ENCODE results near the gene ASCL3. TPM values are rescaled to one million over a fixed set of nuclear protein-coding genes. Genes with fewer than 3 reads are reported as not detected.
"Not testable (repeated sequence)": the region's sequence is repeated elsewhere in the genome, so short reads cannot be mapped to it uniquely, and the experiment has no call there.

The ASCL3 gene
- polyA plus RNA-seq, 2 donors: not detected

GRCh38 chr11:8956860-8957259 lies 14.0 kb upstream of the ASCL3 start:
- H3K27me3 ChIP-seq (ENCODE audit: control insufficient read depth in 1 of 2, insufficient read depth in 2 of 2, low read length in 2 of 2): no peaks in the 10 kb centered on the region
- no peak overlapping the region for H3K4me3 ChIP-seq (ENCODE audit: low read depth in 1 of 2, low read length in 2 of 2)
- 77 to 78% methylated on average over 4 of the region's 4 CpGs for WGBS, 2 donors
- no peaks in the 10 kb centered on the region for H3K4me1 ChIP-seq (ENCODE audit: control insufficient read depth in 2 of 2, insufficient read depth in 2 of 2, low read length in 1 of 2)
- peaks cover 7 to 8% of the 10 kb centered on the region in 2 donors for H3K36me3 ChIP-seq (ENCODE audit: control insufficient read depth in 2 of 2, insufficient read depth in 2 of 2, low read length in 1 of 2)
- H3K9me3 ChIP-seq (ENCODE audit: control insufficient read depth in 2 of 2, insufficient read depth in 1 of 2, low read depth in 1 of 2, low read length in 1 of 2): no peaks in the 10 kb centered on the region
- H3K27ac ChIP-seq (ENCODE audit: low read depth in 2 of 2, low read length in 1 of 2): no peak overlapping the region

GRCh38 chr11:8948886-8949285 lies 6.1 kb upstream of the ASCL3 start:
- H3K27me3 ChIP-seq (ENCODE audit: control insufficient read depth in 1 of 2, insufficient read depth in 2 of 2, low read length in 2 of 2): no peaks in the 10 kb centered on the region
- H3K36me3 ChIP-seq (ENCODE audit: control insufficient read depth in 2 of 2, insufficient read depth in 2 of 2, low read length in 1 of 2): peaks cover 7 to 8% of the 10 kb centered on the region in 2 donors
- no peak overlapping the region for H3K4me3 ChIP-seq (ENCODE audit: low read depth in 1 of 2, low read length in 2 of 2)
- 72% methylated on average over 3 of the region's 3 CpGs for WGBS, 2 donors
- no peaks in the 10 kb centered on the region for H3K9me3 ChIP-seq (ENCODE audit: control insufficient read depth in 2 of 2, insufficient read depth in 1 of 2, low read depth in 1 of 2, low read length in 1 of 2)
- no peaks in the 10 kb centered on the region for H3K4me1 ChIP-seq (ENCODE audit: control insufficient read depth in 2 of 2, insufficient read depth in 2 of 2, low read length in 1 of 2)
- H3K27ac ChIP-seq (ENCODE audit: low read depth in 2 of 2, low read length in 1 of 2): no peak overlapping the region

GRCh38 chr11:8947230-8947943 lies 4.6 kb upstream of the ASCL3 start:
- no peaks in the 10 kb centered on the region for H3K4me1 ChIP-seq (ENCODE audit: control insufficient read depth in 2 of 2, insufficient read depth in 2 of 2, low read length in 1 of 2)
- no peak overlapping the region for H3K4me3 ChIP-seq (ENCODE audit: low read depth in 1 of 2, low read length in 2 of 2)
- WGBS, 2 donors: 79 to 81% methylated on average over 4 of the region's 4 CpGs
- no peaks in the 10 kb centered on the region for H3K27me3 ChIP-seq (ENCODE audit: control insufficient read depth in 1 of 2, insufficient read depth in 2 of 2, low read length in 2 of 2)
- peaks cover 5 to 7% of the 10 kb centered on the region in 2 donors for H3K36me3 ChIP-seq (ENCODE audit: control insufficient read depth in 2 of 2, insufficient read depth in 2 of 2, low read length in 1 of 2)
- no peaks in the 10 kb centered on the region for H3K9me3 ChIP-seq (ENCODE audit: control insufficient read depth in 2 of 2, insufficient read depth in 1 of 2, low read depth in 1 of 2, low read length in 1 of 2)
- no peak overlapping the region for H3K27ac ChIP-seq (ENCODE audit: low read depth in 2 of 2, low read length in 1 of 2)

- Histone ChIP-seq H3K4me1 (ENCODE audit: control insufficient read depth in 2 of 2, insufficient read depth in 2 of 2, low read length in 1 of 2) (no peaks in the 10 kb centered on the region), H3K36me3 (ENCODE audit: control insufficient read depth in 2 of 2, insufficient read depth in 2 of 2, low read length in 1 of 2) (no peaks in the 10 kb centered on the region), H3K27ac (ENCODE audit: low read depth in 2 of 2, low read length in 1 of 2) (no peak overlapping the region), H3K27me3 (ENCODE audit: control insufficient read depth in 1 of 2, insufficient read depth in 2 of 2, low read length in 2 of 2) (no peaks in the 10 kb centered on the region), H3K9me3 (ENCODE audit: control insufficient read depth in 2 of 2, insufficient read depth in 1 of 2, low read depth in 1 of 2, low read length in 1 of 2) (no peaks in the 10 kb centered on the region), H3K4me3 (ENCODE audit: low read depth in 1 of 2, low read length in 2 of 2) (no peak overlapping the region)
- 69 to 76% methylated on average over 8 of the region's 8 CpGs for WGBS, 2 donors
Observed at GRCh38 chr11:8941341-8942103, 1.3 kb downstream of the ASCL3 start.

- 86 to 90% methylated on average over 14 of the region's 14 CpGs for WGBS, 2 donors
- Histone ChIP-seq H3K27me3 (ENCODE audit: control insufficient read depth in 1 of 2, insufficient read depth in 2 of 2, low read length in 2 of 2) (no peaks in the 10 kb centered on the region), H3K4me1 (ENCODE audit: control insufficient read depth in 2 of 2, insufficient read depth in 2 of 2, low read length in 1 of 2) (no peaks in the 10 kb centered on the region), H3K27ac (ENCODE audit: low read depth in 2 of 2, low read length in 1 of 2) (no peak overlapping the region), H3K9me3 (ENCODE audit: control insufficient read depth in 2 of 2, insufficient read depth in 1 of 2, low read depth in 1 of 2, low read length in 1 of 2) (no peaks in the 10 kb centered on the region), H3K4me3 (ENCODE audit: low read depth in 1 of 2, low read length in 2 of 2) (no peak overlapping the region), H3K36me3 (ENCODE audit: control insufficient read depth in 2 of 2, insufficient read depth in 2 of 2, low read length in 1 of 2) (no peaks in the 10 kb centered on the region)
Observed at GRCh38 chr11:8937659-8938058, 5.2 kb downstream of the ASCL3 start.

GRCh38 chr11:8937159-8937558 lies 5.7 kb downstream of the ASCL3 start:
- no peak overlapping the region for H3K27ac ChIP-seq (ENCODE audit: low read depth in 2 of 2, low read length in 1 of 2)
- H3K4me1 ChIP-seq (ENCODE audit: control insufficient read depth in 2 of 2, insufficient read depth in 2 of 2, low read length in 1 of 2): peaks cover 0 to 1% of the 10 kb centered on the region in 2 donors
- no peak overlapping the region for H3K4me3 ChIP-seq (ENCODE audit: low read depth in 1 of 2, low read length in 2 of 2)
- 69 to 71% methylated on average over 10 of the region's 10 CpGs for WGBS, 2 donors
- no peaks in the 10 kb centered on the region for H3K27me3 ChIP-seq (ENCODE audit: control insufficient read depth in 1 of 2, insufficient read depth in 2 of 2, low read length in 2 of 2)
- H3K36me3 ChIP-seq (ENCODE audit: control insufficient read depth in 2 of 2, insufficient read depth in 2 of 2, low read length in 1 of 2): no peaks in the 10 kb centered on the region
- no peaks in the 10 kb centered on the region for H3K9me3 ChIP-seq (ENCODE audit: control insufficient read depth in 2 of 2, insufficient read depth in 1 of 2, low read depth in 1 of 2, low read length in 1 of 2)

GRCh38 chr11:8935789-8936188 lies 7.0 kb downstream of the ASCL3 start:
- not testable (repeated sequence) for H3K9me3 ChIP-seq (ENCODE audit: control insufficient read depth in 2 of 2, insufficient read depth in 1 of 2, low read depth in 1 of 2, low read length in 1 of 2); H3K27me3 ChIP-seq (ENCODE audit: control insufficient read depth in 1 of 2, insufficient read depth in 2 of 2, low read length in 2 of 2); H3K36me3 ChIP-seq (ENCODE audit: control insufficient read depth in 2 of 2, insufficient read depth in 2 of 2, low read length in 1 of 2); H3K27ac ChIP-seq (ENCODE audit: low read depth in 2 of 2, low read length in 1 of 2); H3K4me1 ChIP-seq (ENCODE audit: control insufficient read depth in 2 of 2, insufficient read depth in 2 of 2, low read length in 1 of 2); H3K4me3 ChIP-seq (ENCODE audit: low read depth in 1 of 2, low read length in 2 of 2)
- 91 to 92% methylated on average over 2 of the region's 2 CpGs for WGBS, 2 donors

GRCh38 chr11:8934742-8935488 lies 7.9 kb downstream of the ASCL3 start:
- Histone ChIP-seq H3K27me3 (ENCODE audit: control insufficient read depth in 1 of 2, insufficient read depth in 2 of 2, low read length in 2 of 2) (no peaks in the 10 kb centered on the region), H3K36me3 (ENCODE audit: control insufficient read depth in 2 of 2, insufficient read depth in 2 of 2, low read length in 1 of 2) (no peaks in the 10 kb centered on the region), H3K27ac (ENCODE audit: low read depth in 2 of 2, low read length in 1 of 2) (no peak overlapping the region), H3K4me3 (ENCODE audit: low read depth in 1 of 2, low read length in 2 of 2) (no peak overlapping the region), H3K9me3 (ENCODE audit: control insufficient read depth in 2 of 2, insufficient read depth in 1 of 2, low read depth in 1 of 2, low read length in 1 of 2) (no peaks in the 10 kb centered on the region), H3K4me1 (ENCODE audit: control insufficient read depth in 2 of 2, insufficient read depth in 2 of 2, low read length in 1 of 2) (peaks cover 0 to 2% of the 10 kb centered on the region in 2 donors)
- 35 to 45% methylated on average over 14 of the region's 14 CpGs for WGBS, 2 donors

GRCh38 chr11:8933931-8934330 lies 8.9 kb downstream of the ASCL3 start:
- no peak overlapping the region for H3K27ac ChIP-seq (ENCODE audit: low read depth in 2 of 2, low read length in 1 of 2)
- WGBS, 2 donors: 87 to 89% methylated on average over 6 of the region's 6 CpGs

More at GRCh38 chr11:8933931-8934330, 8.9 kb downstream of the ASCL3 start:
- Histone ChIP-seq H3K9me3 (ENCODE audit: control insufficient read depth in 2 of 2, insufficient read depth in 1 of 2, low read depth in 1 of 2, low read length in 1 of 2) (no peaks in the 10 kb centered on the region), H3K4me1 (ENCODE audit: control insufficient read depth in 2 of 2, insufficient read depth in 2 of 2, low read length in 1 of 2) (peaks cover 0 to 5% of the 10 kb centered on the region in 2 donors), H3K4me3 (ENCODE audit: low read depth in 1 of 2, low read length in 2 of 2) (no peak overlapping the region), H3K36me3 (ENCODE audit: control insufficient read depth in 2 of 2, insufficient read depth in 2 of 2, low read length in 1 of 2) (no peaks in the 10 kb centered on the region), H3K27me3 (ENCODE audit: control insufficient read depth in 1 of 2, insufficient read depth in 2 of 2, low read length in 2 of 2) (no peaks in the 10 kb centered on the region)
